GM19351 (cell line): ENCODE measurements around the gene JAZF1.

Experiments
- ATAC-seq: cut with Tn5 transposase; IDR thresholded peaks from one replicate; pipeline ENCODE4 v1.9.1; 2021; ENCODE audit warnings: mild to moderate bottlenecking, moderate library complexity; ENCODE audit not compliant: unreplicated experiment

The JAZF1 gene

GRCh38 chr7:27992755-27993493, 187.7 kb downstream of the JAZF1 start:
- ATAC-seq, result no peak

GRCh38 chr7:27992097-27992496, 188.5 kb downstream of the JAZF1 start:
- ATAC-seq, result no peak

- no peak for ATAC-seq
These were observed 189.5 kb downstream of the JAZF1 start for GRCh38 chr7:27991006-27991528.

GRCh38 chr7:27976531-27976930, 204.1 kb downstream of the JAZF1 start:
- no peak for ATAC-seq

- no peak for ATAC-seq
These were observed 207.0 kb downstream of the JAZF1 start for GRCh38 chr7:27973625-27974024.

- ATAC-seq, result no peak
These were observed 208.3 kb downstream of the JAZF1 start for GRCh38 chr7:27972276-27972675.

- ATAC-seq, result no peak
These were observed 209.3 kb downstream of the JAZF1 start for GRCh38 chr7:27971171-27971812.

GRCh38 chr7:27970350-27970749, 210.2 kb downstream of the JAZF1 start:
- no peak for ATAC-seq

- ATAC-seq, result no peak
These were observed 211.2 kb downstream of the JAZF1 start for GRCh38 chr7:27969346-27969745.

GRCh38 chr7:27967639-27968038, 213.0 kb downstream of the JAZF1 start:
- ATAC-seq, result no peak

GRCh38 chr7:27966219-27966780, 214.3 kb downstream of the JAZF1 start:
- no peak for ATAC-seq

- no peak for ATAC-seq
These were observed 214.9 kb downstream of the JAZF1 start for GRCh38 chr7:27965650-27966049.

- ATAC-seq, result no peak
These were observed 215.8 kb downstream of the JAZF1 start for GRCh38 chr7:27964820-27965219.

GRCh38 chr7:27963056-27963455, 217.5 kb downstream of the JAZF1 start:
- no peak for ATAC-seq

GRCh38 chr7:27962273-27962672, 218.3 kb downstream of the JAZF1 start:
- ATAC-seq, result no peak

GRCh38 chr7:27961255-27961654, 219.3 kb downstream of the JAZF1 start:
- ATAC-seq, result no peak

- no peak for ATAC-seq
These were observed 220.2 kb downstream of the JAZF1 start for GRCh38 chr7:27960415-27960814.

GRCh38 chr7:27958933-27959548, 221.6 kb downstream of the JAZF1 start:
- ATAC-seq, result no peak

- no peak for ATAC-seq
These were observed 225.0 kb downstream of the JAZF1 start for GRCh38 chr7:27955596-27955995.

- ATAC-seq, result no peak
These were observed 225.6 kb downstream of the JAZF1 start for GRCh38 chr7:27955011-27955410.

GRCh38 chr7:27953777-27954176, 226.8 kb downstream of the JAZF1 start:
- no peak for ATAC-seq

- no peak for ATAC-seq
These were observed 227.2 kb downstream of the JAZF1 start for GRCh38 chr7:27953361-27953760.
